Measurements from ENCODE around the gene ZNF804A.

Gene ZNF804A

DNA sequence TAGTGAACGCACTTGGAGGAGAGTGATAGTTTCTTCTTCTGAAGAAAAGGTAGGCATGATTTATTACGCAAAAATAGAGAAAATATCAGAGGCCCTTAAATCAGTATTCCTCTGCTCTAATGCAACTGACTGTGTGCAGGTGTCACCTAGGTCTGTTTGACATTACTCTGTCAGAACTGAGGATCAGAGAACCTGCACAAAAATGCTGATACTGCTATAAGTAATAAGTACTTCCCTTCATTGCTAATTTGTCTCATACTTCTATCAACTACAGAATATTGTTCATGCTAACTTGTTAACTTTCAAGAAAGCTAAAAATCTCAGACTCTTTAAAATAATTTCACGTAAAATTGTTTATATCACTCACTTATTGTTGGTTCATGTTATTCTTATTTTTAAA, 358.5 kb downstream of the ZNF804A start:
- FAIRE-seq, result no peak

GRCh38 chr2:184971546-184972068, 373.3 kb downstream of the ZNF804A start:
- no peak for FAIRE-seq
